ENCODE measurements around the gene MPO. TPM values are rescaled to one million over a fixed set of nuclear protein-coding genes. Genes with fewer than 3 reads are reported as not detected.

Gene MPO
- total RNA-seq, 1 donor from 2014 or later: 0.35 TPM

DNA sequence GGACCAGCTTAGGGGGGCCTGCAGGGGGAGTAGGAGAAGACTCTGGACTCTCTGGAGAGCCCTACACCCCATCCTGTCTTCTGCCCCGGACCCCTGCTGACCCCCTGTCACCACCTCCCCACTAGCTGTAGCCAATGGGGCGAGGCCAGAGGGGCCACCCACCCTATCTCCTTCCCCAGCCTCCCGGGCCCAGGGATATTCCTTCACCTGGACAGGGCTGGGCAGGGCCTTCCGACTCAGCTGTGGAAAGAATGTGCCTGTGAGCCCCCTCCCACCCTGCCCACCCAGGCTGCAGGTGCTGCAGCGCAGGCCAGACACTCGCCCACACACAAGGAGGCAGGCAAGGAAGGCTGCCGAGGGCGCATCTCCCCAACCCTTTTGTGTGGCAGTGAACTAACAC lies 24.9 kb upstream of the MPO start:
- Histone ChIP-seq H3K4me3 (no peak overlapping the region), H3K36me3 (no peaks in the 10 kb centered on the region), H3K9me3 (no peaks in the 10 kb centered on the region), H3K4me1 (no peaks in the 10 kb centered on the region), H3K27me3 (no peaks in the 10 kb centered on the region), H3K27ac (no peak overlapping the region)
- ATAC-seq (no peak), DNase-seq (no peak)
- intact Hi-C loops (cut with DNase I): loop anchor here (10.0 kb wide), 1 partner anchor 139 kb away; no protein-coding TSS in a partner anchor
- TF ChIP-seq, protein P1, sequence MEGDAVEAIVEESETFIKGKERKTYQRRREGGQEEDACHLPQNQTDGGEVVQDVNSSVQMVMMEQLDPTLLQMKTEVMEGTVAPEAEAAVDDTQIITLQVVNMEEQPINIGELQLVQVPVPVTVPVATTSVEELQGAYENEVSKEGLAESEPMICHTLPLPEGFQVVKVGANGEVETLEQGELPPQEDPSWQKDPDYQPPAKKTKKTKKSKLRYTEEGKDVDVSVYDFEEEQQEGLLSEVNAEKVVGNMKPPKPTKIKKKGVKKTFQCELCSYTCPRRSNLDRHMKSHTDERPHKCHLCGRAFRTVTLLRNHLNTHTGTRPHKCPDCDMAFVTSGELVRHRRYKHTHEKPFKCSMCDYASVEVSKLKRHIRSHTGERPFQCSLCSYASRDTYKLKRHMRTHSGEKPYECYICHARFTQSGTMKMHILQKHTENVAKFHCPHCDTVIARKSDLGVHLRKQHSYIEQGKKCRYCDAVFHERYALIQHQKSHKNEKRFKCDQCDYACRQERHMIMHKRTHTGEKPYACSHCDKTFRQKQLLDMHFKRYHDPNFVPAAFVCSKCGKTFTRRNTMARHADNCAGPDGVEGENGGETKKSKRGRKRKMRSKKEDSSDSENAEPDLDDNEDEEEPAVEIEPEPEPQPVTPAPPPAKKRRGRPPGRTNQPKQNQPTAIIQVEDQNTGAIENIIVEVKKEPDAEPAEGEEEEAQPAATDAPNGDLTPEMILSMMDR (IDR thresholded peaks at IDR 0.05): no peak

DNA sequence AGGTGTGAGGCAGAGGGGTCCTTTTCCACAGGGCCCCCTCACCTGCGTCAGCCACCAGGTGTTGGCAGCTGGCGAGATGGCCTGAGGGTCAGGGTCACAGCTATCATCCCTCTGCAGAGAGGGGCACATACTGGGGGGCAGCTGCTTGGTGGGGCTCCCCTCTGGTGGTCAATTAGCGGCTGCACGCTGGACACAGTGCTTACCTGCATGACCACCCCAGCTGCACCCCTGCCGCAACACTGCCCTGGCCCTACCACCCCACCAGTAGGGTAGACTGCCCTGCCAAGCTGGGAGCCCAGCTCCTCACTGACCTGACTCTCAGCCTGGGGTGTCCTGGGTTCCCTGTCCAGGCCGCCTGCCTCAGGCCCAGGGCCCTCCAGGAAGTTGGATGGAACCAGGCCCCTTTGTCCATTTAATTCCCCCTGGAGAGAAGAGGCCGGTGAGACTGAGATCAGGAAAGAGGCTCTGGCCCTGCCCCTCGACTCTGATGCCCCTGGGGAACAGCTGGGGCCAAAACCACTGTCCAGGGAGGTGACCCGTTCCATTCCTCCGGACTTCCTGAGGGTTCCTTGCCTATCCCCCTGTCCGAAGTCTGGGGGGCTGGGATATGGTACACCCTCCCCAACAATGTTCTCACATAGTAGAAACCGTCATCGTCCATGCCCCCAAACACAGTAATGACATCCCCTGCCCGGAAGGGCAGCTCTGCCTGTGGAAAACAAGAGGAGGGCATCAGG lies 24.2 kb upstream of the MPO start:
- intact Hi-C loops (cut with DNase I): loop anchor here (10.0 kb wide), 1 partner anchor 140 kb away; no protein-coding TSS in a partner anchor
- DNase-seq: peak; percentile 34

DNA sequence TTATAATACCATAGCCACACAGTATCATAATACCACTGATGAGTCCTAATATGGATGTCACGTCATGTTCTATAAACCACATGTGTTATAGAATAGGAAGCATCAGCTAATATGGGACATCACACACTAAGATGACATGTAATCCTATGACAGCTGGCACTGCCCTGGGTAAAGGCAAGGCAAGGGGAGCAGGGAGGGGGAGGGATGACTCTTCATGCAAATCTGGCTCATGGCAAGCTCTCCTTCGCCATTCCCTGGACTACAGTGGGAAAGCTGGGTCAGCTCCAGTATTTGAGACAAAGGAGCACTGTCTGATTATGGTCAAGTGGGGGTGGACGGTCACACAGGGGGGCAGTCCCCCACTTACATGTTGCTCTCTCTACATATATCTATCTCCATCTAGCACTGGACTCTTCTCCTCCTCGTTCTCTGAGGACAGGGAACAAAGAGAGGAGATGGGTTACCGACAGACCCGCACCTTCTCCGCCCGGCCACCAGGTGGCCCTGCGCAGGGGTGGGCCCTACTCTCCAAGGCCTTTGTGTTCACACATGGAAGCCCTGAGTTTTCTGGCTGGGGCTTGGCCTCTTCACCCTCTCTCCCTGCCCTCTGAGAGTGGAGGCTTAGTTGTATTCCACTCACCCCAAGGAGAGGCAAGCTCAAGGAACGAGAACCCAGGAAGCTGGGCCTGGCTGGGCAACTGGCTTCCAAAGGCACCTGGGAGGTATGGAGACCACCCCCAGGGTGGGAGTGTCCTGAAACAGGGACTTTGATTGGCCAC lies 23.4 kb upstream of the MPO start:
- Histone ChIP-seq H3K9me3 (no peaks in the 10 kb centered on the region), H3K4me3 (no peak overlapping the region), H3K4me1 (no peaks in the 10 kb centered on the region), H3K27ac (no peak overlapping the region), H3K27me3 (no peaks in the 10 kb centered on the region), H3K36me3 (no peaks in the 10 kb centered on the region)
- intact Hi-C loops (cut with DNase I): loop anchor here (10.0 kb wide), 1 partner anchor 141 kb away; no protein-coding TSS in a partner anchor
- peak; percentile 77 for DNase-seq
- TF ChIP-seq, protein P1 (IDR thresholded peaks at IDR 0.05): peak; percentile 74
- ATAC-seq: peak; percentile 83

More for the DNA sequence above, 24.2 kb upstream of the MPO start:
- no peaks in the 10 kb centered on the region for H3K4me1 ChIP-seq
- H3K9me3 ChIP-seq: no peaks in the 10 kb centered on the region
- ATAC-seq: no peak
- no peak overlapping the region for H3K4me3 ChIP-seq
- TF ChIP-seq, protein P1 (IDR thresholded peaks at IDR 0.05): no peak
- H3K27ac ChIP-seq: no peak overlapping the region
- no peaks in the 10 kb centered on the region for H3K27me3 ChIP-seq
- H3K36me3 ChIP-seq: no peaks in the 10 kb centered on the region

DNA sequence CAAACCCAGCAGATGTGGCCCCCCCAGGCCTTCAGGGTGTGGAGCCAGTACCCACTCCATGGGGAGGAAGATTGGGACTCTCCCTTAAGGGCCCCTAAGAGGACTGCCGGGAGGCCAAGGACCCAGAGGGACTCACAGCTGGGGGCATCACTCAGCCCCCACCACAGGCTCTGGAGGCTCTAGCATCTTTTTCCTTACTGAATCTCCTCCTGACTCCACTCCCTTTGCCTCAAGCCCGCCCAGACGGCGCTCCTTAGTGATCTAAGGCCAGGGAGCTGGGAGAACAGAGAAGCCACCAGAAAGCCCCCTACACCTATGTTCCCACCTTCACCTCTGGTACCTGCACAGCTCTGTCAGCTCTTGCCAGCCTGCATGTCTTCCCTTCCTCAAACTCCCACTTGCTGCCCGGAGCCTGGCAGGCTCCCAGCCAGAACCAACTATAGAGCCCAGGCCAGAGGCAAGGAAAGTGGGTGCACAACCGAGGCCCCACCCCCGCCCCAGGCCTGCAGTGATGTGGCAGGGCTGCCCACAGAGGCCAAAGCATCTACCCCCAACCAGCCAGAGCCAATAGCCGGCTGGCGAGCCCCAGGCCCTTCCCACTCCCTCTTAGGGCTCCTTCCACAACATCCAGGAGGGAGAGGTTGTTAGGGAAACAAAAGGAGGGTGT lies 22.3 kb upstream of the MPO start:
- Histone ChIP-seq H3K9me3 (no peaks in the 10 kb centered on the region), H3K27ac (no peak overlapping the region), H3K4me3 (no peak overlapping the region), H3K4me1 (no peaks in the 10 kb centered on the region), H3K36me3 (no peaks in the 10 kb centered on the region), H3K27me3 (no peaks in the 10 kb centered on the region)
- no peak for ATAC-seq
- TF ChIP-seq, protein P1 (IDR thresholded peaks at IDR 0.05): no peak
- DNase-seq: peak; percentile 25
- intact Hi-C loops (cut with DNase I): loop anchor here (10.0 kb wide), 1 partner anchor 142 kb away; no protein-coding TSS in a partner anchor

DNA sequence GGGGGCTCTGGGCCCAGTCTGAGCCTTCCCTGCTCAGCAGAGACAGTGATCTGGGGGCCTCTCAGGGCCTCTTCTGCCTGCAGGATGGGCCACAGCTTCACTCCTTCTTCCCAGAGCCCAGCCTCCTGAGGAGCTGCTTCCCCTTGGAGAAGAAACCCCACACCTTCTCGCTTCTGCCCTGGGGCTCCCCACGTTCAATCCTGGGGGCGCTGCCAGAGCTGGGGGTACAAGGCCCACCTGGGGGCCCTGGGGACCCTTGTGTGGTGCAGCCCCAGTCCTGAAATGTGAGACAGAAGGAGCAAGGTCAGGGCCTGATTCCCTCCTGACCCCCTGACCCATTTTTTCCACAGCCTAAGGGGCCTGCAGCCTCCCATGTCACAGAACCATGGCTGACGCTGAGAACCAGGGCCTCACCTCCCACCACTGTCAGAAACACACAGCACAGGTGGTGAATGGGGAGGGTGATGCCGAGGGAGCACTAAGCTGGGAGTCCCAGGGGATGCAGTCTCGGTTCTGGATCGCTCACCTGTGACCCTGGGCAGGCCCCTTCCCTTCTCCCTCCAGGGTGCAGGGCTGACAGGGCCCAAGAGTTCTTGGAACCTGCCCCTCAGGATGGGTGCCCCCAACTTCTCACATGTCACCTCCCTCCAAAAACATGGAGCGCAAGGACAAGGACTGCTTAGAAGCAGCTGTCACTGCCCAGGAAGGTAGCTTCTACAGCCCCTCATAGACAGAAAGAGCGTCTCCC lies 21.6 kb upstream of the MPO start:
- DNase-seq (peak; percentile 47), ATAC-seq (no peak)
- Histone ChIP-seq H3K9me3 (no peaks in the 10 kb centered on the region), H3K27me3 (no peaks in the 10 kb centered on the region), H3K4me1 (no peaks in the 10 kb centered on the region), H3K36me3 (no peaks in the 10 kb centered on the region), H3K4me3 (no peak overlapping the region), H3K27ac (no peak overlapping the region)
- intact Hi-C loops (cut with DNase I): loop anchor here (10.0 kb wide), 1 partner anchor 142 kb away; no protein-coding TSS in a partner anchor
- TF ChIP-seq, protein P1 (IDR thresholded peaks at IDR 0.05): no peak
